HG02870 (cell line): ENCODE results near the gene AQP6.
"Not testable (repeated sequence)": the region's sequence is repeated elsewhere in the genome, so short reads cannot be mapped to it uniquely, and the experiment has no call there.

ENCODE experiments used
- ATAC-seq: cut with Tn5 transposase; IDR thresholded peaks from one replicate; pipeline ENCODE4 v1.9.1; 2021; ENCODE audit warnings: mild to moderate bottlenecking, moderate library complexity; ENCODE audit not compliant: unreplicated experiment

AQP6 gene

DNA sequence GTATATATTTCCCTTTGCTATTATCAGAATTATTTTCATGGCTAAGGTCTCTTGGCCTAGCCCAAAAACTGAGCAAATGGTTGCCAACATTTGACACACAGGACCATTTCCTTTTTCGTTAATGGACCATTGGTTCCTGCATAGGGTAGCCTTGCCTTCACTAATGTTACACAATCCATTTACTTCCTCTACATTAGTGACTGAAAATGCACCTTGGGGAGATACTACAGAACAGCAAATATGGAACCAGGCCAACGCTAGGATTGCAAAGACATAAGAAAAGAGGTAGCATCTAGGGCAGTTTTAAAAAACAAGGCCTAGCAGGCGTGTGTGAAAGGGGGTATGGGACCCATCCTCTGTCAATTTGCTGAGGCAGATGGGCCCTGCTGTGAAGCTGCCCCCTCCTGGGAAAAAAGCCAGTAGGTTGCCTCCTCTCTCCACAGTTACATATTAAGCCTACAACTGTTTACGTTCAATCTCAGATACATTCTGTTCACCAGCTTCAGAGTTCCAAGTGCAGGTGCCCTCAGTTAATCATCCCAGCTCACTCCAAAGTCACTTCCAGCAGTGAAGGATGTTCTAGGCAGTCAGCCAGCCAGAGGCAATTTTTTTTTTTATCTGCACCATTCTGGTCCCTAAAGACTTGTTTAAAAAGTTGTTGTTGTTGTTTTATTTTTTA lies 15.0 kb downstream of the AQP6 start:
- no peak for ATAC-seq

DNA sequence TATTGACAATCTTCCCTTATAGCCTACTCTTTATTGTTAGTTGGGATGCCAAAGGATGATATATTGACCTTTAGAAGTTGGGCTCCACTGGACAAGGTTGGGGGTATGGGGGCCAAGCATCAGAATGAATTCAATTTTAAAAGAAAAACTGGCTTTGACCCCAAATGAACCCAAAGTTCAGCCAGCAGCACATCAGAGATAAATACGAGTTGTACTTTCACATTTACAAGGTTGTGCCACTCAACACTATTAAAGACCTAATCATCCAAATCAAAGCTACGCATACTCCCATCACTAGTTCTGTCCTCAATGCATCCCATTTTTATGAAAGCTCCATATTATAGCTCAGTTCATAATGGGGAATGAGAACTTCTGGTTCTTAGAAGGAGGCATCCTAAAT lies 16.7 kb downstream of the AQP6 start:
- not testable (repeated sequence) for ATAC-seq

DNA sequence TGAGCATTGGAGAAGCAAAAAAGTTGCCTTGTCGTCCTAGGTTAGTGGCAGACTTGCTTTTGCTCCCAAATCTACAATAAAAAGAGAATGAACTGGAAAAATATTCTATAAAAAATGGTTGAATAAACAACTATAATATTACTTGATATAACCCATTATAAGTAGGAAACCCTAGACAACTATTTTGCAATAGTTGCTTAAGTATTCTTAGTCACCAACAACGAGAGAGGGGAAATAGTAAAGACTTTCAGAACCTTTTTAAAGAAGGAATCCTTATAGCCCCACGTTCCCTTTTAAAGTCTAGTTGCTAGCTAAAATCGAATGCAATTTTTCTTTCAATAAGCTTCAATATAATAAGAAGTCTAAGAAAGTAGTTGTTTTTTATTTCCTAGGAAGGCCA lies 17.5 kb downstream of the AQP6 start:
- no peak for ATAC-seq

GRCh38 chr12:49998453-49998852 lies 25.7 kb downstream of the AQP6 start:
- ATAC-seq, result no peak

GRCh38 chr12:50003595-50003994 lies 30.8 kb downstream of the AQP6 start:
- ATAC-seq, result no peak

DNA sequence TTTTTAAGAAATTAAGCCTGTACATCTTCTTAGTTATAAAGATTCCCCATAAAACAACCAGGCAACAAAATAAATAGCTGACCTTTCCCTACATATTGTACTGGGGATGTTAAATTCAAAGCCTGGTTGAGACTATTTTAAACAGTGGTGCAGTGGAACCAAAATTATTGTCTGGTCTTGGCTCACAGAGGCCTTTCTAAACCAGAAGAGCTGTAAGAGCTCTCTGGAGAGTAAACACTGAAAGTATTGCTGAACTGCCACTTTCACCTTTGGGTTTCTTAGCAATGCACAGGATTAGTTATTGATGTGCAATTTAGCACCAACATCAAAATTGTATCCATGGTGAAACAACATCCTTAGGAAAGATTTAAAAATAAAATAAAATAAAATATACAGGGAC lies 31.9 kb downstream of the AQP6 start:
- no peak for ATAC-seq

DNA sequence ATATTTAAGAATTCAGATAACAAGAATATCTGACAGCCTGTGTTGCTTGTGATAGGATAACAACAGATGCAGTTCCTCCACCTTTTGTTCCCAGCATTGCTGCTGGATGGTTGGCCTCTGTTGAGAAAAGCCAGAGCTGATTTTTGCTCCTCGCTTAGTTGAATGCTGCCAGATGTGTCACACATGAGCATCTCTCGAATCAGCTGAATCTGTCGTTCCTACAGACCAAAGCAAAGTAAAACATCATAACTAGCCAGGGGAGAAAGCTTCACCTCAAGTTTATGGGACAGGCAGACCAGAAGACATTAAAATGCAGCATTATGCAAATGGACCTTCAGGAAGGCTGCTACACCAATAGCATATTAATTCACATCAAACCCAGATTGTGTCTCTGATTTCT lies 32.4 kb downstream of the AQP6 start:
- ATAC-seq, result no peak

GRCh38 chr12:50006280-50006679 lies 33.5 kb downstream of the AQP6 start:
- ATAC-seq, result no peak

DNA sequence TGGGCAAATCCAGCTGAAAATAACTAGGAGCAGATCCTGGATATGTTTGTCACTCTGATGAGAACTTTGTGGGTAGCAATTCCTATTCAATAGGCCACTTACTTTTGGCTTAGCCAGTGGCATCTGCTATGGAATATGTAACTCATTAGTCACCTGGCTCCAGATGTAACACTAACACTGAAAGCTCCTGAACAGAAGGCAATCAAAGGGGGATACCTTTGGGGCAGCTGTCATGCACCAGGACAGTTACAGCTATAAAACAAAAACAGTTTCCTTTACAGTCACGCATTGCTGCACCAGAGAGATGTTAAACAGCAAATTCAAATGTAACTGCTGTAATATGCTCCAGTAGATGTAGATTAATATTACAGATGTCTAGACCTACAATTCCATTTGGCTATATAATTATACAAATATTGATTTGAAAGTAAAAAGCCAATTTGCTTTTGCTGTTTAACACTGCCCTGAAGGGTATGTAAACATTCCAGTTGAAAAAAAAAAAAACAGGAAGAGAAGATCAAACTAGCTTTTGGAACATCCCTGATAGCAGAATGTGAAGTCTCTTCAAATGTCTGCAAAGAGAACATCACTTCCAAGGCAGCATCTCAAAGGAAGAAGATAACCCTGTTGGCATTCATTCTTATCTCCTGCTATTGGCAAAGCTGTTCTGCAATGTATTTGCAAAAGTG lies 34.2 kb downstream of the AQP6 start:
- ATAC-seq, result no peak

DNA sequence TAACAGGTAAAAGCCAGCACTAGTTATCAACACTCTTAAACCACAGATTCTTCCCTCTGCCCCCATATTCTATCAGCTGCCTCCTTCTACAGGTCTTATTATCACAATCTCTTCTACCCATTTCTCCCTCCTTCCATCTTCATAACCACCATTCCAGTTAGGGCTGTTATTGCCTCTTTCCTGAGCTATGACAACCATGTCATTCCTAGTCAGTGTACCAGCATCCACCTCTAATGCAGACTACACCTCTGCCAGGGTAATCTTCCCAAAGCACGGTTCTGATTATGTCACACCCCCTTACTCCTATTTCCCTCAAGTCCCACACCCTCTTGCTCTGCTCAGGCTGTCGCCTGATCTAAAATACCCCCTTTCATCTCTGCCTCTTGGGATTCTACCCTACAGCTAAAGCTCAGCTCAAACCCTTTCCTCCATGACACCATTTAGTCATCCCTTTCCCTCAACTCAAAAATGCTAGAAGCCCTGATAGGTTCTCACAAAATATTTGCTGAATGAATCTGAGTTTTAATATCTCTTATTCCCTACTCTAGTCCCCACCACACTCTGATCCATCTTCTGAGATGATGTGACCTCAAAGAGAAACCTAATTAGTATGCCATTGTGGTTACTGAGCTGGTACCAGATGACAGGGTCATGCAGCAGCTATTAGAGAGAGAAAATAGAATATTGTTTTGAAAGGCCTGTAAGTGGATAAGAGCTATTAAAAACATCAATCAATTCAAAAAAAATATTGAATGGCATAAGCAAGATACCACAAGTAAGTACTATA lies 40.8 kb downstream of the AQP6 start:
- ATAC-seq, result no peak

- no peak for ATAC-seq
Observed at GRCh38 chr12:50014342-50014741, 41.6 kb downstream of the AQP6 start.

GRCh38 chr12:50016501-50017475 lies 44.0 kb downstream of the AQP6 start:
- ATAC-seq, result no peak

DNA sequence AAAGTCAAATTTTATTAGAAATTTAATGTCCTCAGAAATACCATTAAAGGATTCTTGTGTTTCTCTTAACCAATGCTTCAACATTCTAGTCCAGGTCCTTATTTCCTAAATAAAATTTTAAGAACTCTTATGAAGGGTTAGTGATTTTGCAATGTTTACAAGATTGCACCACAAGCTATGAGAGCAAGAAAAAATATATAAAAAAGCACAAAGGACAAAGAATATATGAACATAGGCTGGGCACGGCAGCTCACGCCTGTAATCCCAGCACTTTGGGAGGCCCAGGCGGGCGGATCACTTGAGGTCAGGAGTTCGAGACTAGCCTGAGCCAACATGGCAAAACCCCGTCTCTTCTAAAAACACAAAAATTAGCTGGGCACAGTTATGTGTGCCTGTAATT lies 44.9 kb downstream of the AQP6 start:
- ATAC-seq, result no peak

DNA sequence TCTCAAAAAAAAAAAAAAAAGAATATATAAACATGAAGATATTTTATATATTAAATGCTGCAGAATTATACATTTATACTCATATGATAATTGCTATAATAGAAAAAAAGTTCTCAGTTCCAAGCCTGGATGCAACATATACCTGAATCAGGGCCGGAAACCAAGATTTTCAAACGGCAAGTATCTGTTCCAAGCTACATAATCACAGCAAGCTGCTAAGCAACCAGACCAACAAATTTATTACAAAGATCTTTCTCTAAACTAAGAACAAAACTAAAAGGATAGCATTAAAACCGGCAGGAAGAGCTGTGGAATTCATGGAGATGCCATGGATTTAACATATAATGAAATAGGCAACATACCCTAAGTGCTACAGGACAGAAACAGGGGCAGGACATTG lies 45.4 kb downstream of the AQP6 start:
- ATAC-seq, result no peak

- ATAC-seq, result no peak
Observed at GRCh38 chr12:50018968-50019367, 46.2 kb downstream of the AQP6 start.

DNA sequence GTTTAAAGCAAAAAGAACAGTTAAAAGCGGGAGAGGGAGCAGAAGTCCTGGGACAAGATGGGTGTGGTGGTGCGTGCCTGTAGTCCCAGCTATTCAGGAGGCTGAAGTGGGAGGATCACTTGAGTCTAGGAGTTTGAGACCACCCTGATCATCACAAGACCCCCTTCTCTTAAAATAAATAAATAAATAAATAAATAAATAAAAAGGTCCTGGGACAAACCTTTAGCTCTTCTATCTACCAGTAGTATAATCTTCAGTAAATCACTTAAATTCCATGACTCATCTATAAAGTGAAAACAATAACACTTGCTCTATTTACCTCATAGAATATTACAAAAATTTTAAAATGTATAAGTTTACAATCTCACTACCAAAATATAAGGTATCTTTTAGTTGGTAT lies 46.8 kb downstream of the AQP6 start:
- ATAC-seq, result no peak

- ATAC-seq, result no peak
Observed at GRCh38 chr12:50021031-50021430, 48.3 kb downstream of the AQP6 start.

- no peak for ATAC-seq
Observed at GRCh38 chr12:50022903-50023302, 50.2 kb downstream of the AQP6 start.

DNA sequence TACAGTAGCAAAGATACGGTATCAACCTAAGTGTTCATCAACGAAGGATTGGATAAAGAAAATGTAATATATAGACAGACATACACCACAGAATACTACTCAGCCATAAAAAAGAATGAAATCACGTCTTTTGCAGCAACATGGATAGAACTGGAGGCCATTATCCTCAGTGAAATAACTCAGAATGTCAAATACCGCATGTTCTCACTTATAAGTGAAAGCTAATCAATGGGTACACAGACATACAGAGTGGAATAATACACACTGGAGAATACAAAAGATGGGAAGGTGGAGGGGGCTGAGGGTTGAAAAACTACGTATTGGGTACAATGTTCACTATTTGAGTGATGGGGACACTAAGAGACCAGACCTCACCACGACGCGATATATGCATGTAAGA lies 51.5 kb downstream of the AQP6 start:
- no peak for ATAC-seq

GRCh38 chr12:50024805-50025186 lies 52.0 kb downstream of the AQP6 start:
- peak; percentile 11 for ATAC-seq
